A549 (cell line): ENCODE results near the gene RIIAD1.

Experiments used
- BHLHE40 ChIP-seq: IDR thresholded peaks from 2 replicates; pipeline ENCODE4 v1.6.1; 2012; ENCODE audit warnings: low read depth, low read length, inconsistent platforms
- REST ChIP-seq: fragments of 200-600 bp; sonication (generic); IDR thresholded peaks from 2 replicates; pipeline ENCODE4 v1.6.1; 2016; ENCODE audit warnings: antibody characterized with exemption, mild to moderate bottlenecking, moderate library complexity
- TF ChIP-seq, protein P1 (sequence below): fragments of >200 bp; sonication (Bioruptor Twin); formaldehyde crosslinking; IDR thresholded peaks from 3 replicates; pipeline ENCODE4 v1.5.1; 2016

DNA sequence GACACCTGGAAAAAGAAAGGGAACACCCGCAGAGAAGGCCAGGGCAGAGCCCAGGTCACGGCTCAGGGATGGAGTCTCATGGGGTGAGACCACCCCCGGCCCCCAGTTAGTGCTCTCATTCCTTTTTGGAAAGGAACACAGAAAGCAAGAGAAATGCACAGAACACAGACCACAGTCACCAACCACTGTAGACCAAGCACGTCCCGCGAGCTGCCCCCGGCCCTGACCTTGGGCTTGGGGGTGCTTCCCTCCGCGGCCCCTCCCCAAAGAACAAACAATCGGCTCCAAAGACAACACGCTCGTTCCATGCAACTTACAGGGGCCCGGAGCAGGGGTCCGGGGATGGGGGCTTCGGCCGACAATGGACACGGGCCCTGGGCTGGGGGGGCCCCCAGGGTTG lies 17.5 kb upstream of the RIIAD1 start:
- TF ChIP-seq, protein P1, sequence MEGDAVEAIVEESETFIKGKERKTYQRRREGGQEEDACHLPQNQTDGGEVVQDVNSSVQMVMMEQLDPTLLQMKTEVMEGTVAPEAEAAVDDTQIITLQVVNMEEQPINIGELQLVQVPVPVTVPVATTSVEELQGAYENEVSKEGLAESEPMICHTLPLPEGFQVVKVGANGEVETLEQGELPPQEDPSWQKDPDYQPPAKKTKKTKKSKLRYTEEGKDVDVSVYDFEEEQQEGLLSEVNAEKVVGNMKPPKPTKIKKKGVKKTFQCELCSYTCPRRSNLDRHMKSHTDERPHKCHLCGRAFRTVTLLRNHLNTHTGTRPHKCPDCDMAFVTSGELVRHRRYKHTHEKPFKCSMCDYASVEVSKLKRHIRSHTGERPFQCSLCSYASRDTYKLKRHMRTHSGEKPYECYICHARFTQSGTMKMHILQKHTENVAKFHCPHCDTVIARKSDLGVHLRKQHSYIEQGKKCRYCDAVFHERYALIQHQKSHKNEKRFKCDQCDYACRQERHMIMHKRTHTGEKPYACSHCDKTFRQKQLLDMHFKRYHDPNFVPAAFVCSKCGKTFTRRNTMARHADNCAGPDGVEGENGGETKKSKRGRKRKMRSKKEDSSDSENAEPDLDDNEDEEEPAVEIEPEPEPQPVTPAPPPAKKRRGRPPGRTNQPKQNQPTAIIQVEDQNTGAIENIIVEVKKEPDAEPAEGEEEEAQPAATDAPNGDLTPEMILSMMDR, result no peak
- TF ChIP-seq REST (no peak), BHLHE40 (no peak)
